ENCODE results near the gene SBSN. TPM values are rescaled to one million over a fixed set of nuclear protein-coding genes. Genes with fewer than 3 reads are reported as not detected.

The SBSN gene
- total and polyA plus RNA-seq, 10 of the 15 experiments (the other 5 are each of a cell fraction or from before 2014, with no cell fraction given) = 0.09 TPM; not detected in 9

DNA sequence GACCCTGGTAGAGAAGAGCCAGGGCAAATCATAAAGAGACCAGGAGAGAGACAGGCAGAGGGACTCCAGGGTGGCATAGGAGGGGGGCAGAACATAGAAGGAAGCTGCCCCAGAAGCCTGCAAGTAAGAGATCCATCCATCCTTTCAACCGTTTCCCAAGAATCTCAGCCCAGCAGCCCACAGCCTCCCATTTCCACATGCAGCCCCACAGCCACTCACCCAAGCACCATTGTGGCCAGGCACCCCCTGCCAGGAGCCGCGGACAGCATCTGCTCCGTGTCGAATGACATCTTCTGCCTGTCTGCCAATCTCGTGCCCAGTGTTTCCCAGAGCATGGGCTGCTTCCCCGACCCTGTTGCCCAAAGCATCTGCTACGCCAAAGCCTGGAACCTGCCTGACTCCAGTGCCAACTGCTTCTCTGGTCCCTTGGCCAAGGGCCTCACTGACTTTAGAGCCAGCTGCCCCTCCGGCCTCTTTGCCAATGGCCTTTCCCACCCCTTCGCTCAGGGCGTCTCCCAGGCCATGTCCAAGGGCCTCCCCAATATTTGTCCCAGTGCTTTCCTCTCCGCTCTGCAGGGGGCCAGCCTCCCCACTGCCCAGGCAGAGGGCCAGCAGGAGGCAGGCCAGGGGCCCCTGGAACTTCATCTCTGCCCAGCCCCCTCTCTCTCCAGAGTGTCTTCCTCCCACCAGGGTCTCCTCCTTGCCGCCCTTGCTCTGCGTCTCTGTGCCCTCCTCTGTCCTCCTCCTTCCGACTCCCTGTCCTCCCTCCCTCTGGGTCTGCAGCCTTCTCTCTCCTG, 15.1 kb downstream of the SBSN start:
- no peak for FAIRE-seq
- RAD21 ChIA-PET (ENCODE audit: unreplicated experiment) = no interaction called here
- intact Hi-C loops (cut with micrococcal nuclease; ENCODE audit: unreplicated experiment) (no loop called here), in situ Hi-C loops (cut with MboI) (no loop called here)
- no peak overlapping the region for H2AFZ ChIP-seq (ENCODE audit: control insufficient read depth, low read depth, low read length)
- no peak overlapping the region for H3K4me3 ChIP-seq
- no peak overlapping the region for H3K27ac ChIP-seq (ENCODE audit: control insufficient read depth, insufficient read depth)
- H3K9me3 ChIP-seq (replicated peaks; ENCODE audit: control insufficient read depth, insufficient read depth, low read length) = no peaks in the 10 kb centered on the region
- H3K9ac ChIP-seq (ENCODE audit: control insufficient read depth, insufficient read depth, low read length) = no peak overlapping the region
- 53% methylated on average over 15 of the region's 15 CpGs for WGBS (ENCODE audit: insufficient coverage, insufficient replicate concordance, low lambda C conversion rate, missing lambda C conversion rate)
- no peak for DNase-seq (ENCODE audit: low read depth, low spot score)
- no peaks in the 10 kb centered on the region for H3K79me2 ChIP-seq (ENCODE audit: control insufficient read depth, insufficient read depth, low read length)
- CTCF ChIA-PET = no interaction called here
- ATAC-seq = no peak
- H4K20me1 ChIP-seq (ENCODE audit: control insufficient read depth, insufficient read depth) = no peaks in the 10 kb centered on the region
- TF ChIP-seq NFYA (IDR thresholded peaks at IDR 0.05; ENCODE audit: borderline replicate concordance, low read depth, low read length) (no peak), RUNX3 (IDR thresholded peaks at IDR 0.05; ENCODE audit: low read length) (no peak), ZBTB11 (CRISPR knock-in tag; IDR thresholded peaks at IDR 0.05) (no peak), EGR1 (IDR thresholded peaks at IDR 0.05; ENCODE audit: borderline replicate concordance in 1 of 2, low read depth in 2 of 2, low read length in 2 of 2) (no peak), ZNF274 (IDR thresholded peaks at IDR 0.05; ENCODE audit: insufficient read depth, insufficient read length) (no peak), ASH2L (IDR thresholded peaks at IDR 0.05; ENCODE audit: borderline replicate concordance, low read depth) (no peak), NR2C2 (IDR thresholded peaks at IDR 0.05; ENCODE audit: borderline replicate concordance, control insufficient read depth, insufficient read length, low read depth) (no peak), RELB (IDR thresholded peaks at IDR 0.05; ENCODE audit: low read depth) (no peak), ELK1 (IDR thresholded peaks at IDR 0.05; ENCODE audit: low read depth, low read length) (no peak)
- H3K4me2 ChIP-seq (ENCODE audit: control insufficient read depth, insufficient read depth) = no peak overlapping the region
- H3K36me3 ChIP-seq (ENCODE audit: control insufficient read depth in 2 of 2, insufficient read depth in 2 of 2, low read length in 1 of 2) = no peaks in the 10 kb centered on the region
- peaks cover 3% of the 10 kb centered on the region; the same call in 1 of the 2 replicates for H3K4me1 ChIP-seq (ENCODE audit: control insufficient read depth, insufficient read depth, low read length)
- SMC1A ChIA-PET (ENCODE audit: uncharacterized antibody, unreplicated experiment) = no interaction called here
- H3K27me3 ChIP-seq (replicated peaks in 1 of 2; ENCODE audit: control insufficient read depth in 2 of 2, insufficient read depth in 2 of 2, low read length in 1 of 2) = no peaks in the 10 kb centered on the region; a peak in 1 of 4 replicates
- no TSS peak for BruUV-seq (replicated peaks)
- POLR2A ChIA-PET = no interaction called here

Data from GM12878 (cell line).